Mononuclear cell (primary cell): ENCODE measurements around the gene PEX5L. TPM values are rescaled to one million over a fixed set of nuclear protein-coding genes. Genes with fewer than 3 reads are reported as not detected.

Experiments used
- H3K27me3 ChIP-seq: 2 replicates; pipeline ENCODE4 v1.6.0; 2011; ENCODE audit warnings: low read length, control low read depth; ENCODE audit not compliant: insufficient read depth
- H3K4me1 ChIP-seq: 2 replicates; pipeline ENCODE4 v1.5.1; 2011; ENCODE audit warnings: mild to moderate bottlenecking, low read length, control low read depth; ENCODE audit not compliant: insufficient read depth
- H3K4me3 ChIP-seq: 2 replicates; pipeline ENCODE4 v1.5.1; 2011; ENCODE audit warnings: mild to moderate bottlenecking, low read length, moderate library complexity
- H3K9me3 ChIP-seq: 2 replicates; pipeline ENCODE4 v1.5.1; 2011; ENCODE audit warnings: low read depth, mild to moderate bottlenecking, control low read depth, low read length
- total RNA-seq: library from RNA; depleted of rRNA; stranded (reverse); fragments of >200 nt; gene quantifications from one replicate; pipeline ENCODE4 v1.2.3, GENCODE V29; 2012

PEX5L gene
- total RNA-seq, 1 donor: not detected

GRCh38 chr3:179829401-179829800 is 207.3 kb downstream of the PEX5L start:
- no peaks in the 10 kb centered on the region for H3K27me3 ChIP-seq
- no peaks in the 10 kb centered on the region for H3K9me3 ChIP-seq
- H3K4me1 ChIP-seq: no peaks in the 10 kb centered on the region
- H3K4me3 ChIP-seq: no peak overlapping the region

GRCh38 chr3:179828738-179829137 is 208.0 kb downstream of the PEX5L start:
- Histone ChIP-seq H3K4me3 (no peak overlapping the region), H3K9me3 (no peaks in the 10 kb centered on the region), H3K27me3 (no peaks in the 10 kb centered on the region), H3K4me1 (no peaks in the 10 kb centered on the region)

GRCh38 chr3:179826247-179826637 is 210.5 kb downstream of the PEX5L start:
- H3K4me3 ChIP-seq: no peak overlapping the region
- no peaks in the 10 kb centered on the region for H3K4me1 ChIP-seq
- no peaks in the 10 kb centered on the region for H3K9me3 ChIP-seq
- H3K27me3 ChIP-seq: no peaks in the 10 kb centered on the region

- Histone ChIP-seq H3K4me1 (no peaks in the 10 kb centered on the region), H3K27me3 (no peaks in the 10 kb centered on the region), H3K4me3 (no peak overlapping the region), H3K9me3 (no peaks in the 10 kb centered on the region)
These were observed 211.1 kb downstream of the PEX5L start for GRCh38 chr3:179825527-179826246.

GRCh38 chr3:179822296-179822695 is 214.4 kb downstream of the PEX5L start:
- no peak overlapping the region for H3K4me3 ChIP-seq
- no peaks in the 10 kb centered on the region for H3K4me1 ChIP-seq
- no peaks in the 10 kb centered on the region for H3K9me3 ChIP-seq

GRCh38 chr3:179819379-179819778 is 217.4 kb downstream of the PEX5L start:
- no peak overlapping the region for H3K4me3 ChIP-seq
- peaks cover 7% of the 10 kb centered on the region for H3K27me3 ChIP-seq
- no peaks in the 10 kb centered on the region for H3K9me3 ChIP-seq
- no peaks in the 10 kb centered on the region for H3K4me1 ChIP-seq

More at GRCh38 chr3:179822296-179822695, 214.4 kb downstream of the PEX5L start:
- H3K27me3 ChIP-seq: peaks cover 7% of the 10 kb centered on the region

- Histone ChIP-seq H3K4me3 (no peak overlapping the region), H3K9me3 (no peaks in the 10 kb centered on the region), H3K27me3 (no peaks in the 10 kb centered on the region), H3K4me1 (no peaks in the 10 kb centered on the region)
These were observed 224.7 kb downstream of the PEX5L start for GRCh38 chr3:179812096-179812382.

GRCh38 chr3:179811321-179812095 is 225.2 kb downstream of the PEX5L start:
- H3K9me3 ChIP-seq: no peaks in the 10 kb centered on the region
- no peaks in the 10 kb centered on the region for H3K27me3 ChIP-seq
- no peaks in the 10 kb centered on the region for H3K4me1 ChIP-seq
- no peak overlapping the region for H3K4me3 ChIP-seq

- Histone ChIP-seq H3K4me1 (no peaks in the 10 kb centered on the region), H3K9me3 (no peaks in the 10 kb centered on the region), H3K4me3 (no peak overlapping the region), H3K27me3 (no peaks in the 10 kb centered on the region)
These were observed 227.1 kb downstream of the PEX5L start for GRCh38 chr3:179809639-179810038.

GRCh38 chr3:179807588-179807987 is 229.1 kb downstream of the PEX5L start:
- Histone ChIP-seq H3K4me3 (no peak overlapping the region), H3K27me3 (no peaks in the 10 kb centered on the region), H3K4me1 (no peaks in the 10 kb centered on the region), H3K9me3 (no peaks in the 10 kb centered on the region)

GRCh38 chr3:179806177-179806576 is 230.6 kb downstream of the PEX5L start:
- Histone ChIP-seq H3K9me3 (no peaks in the 10 kb centered on the region), H3K4me1 (no peaks in the 10 kb centered on the region), H3K4me3 (no peak overlapping the region), H3K27me3 (no peaks in the 10 kb centered on the region)

GRCh38 chr3:179801856-179802255 is 234.9 kb downstream of the PEX5L start:
- Histone ChIP-seq H3K4me1 (no peaks in the 10 kb centered on the region), H3K9me3 (no peaks in the 10 kb centered on the region), H3K27me3 (no peaks in the 10 kb centered on the region), H3K4me3 (no peak overlapping the region)

- H3K4me1 ChIP-seq: no peaks in the 10 kb centered on the region
- no peaks in the 10 kb centered on the region for H3K9me3 ChIP-seq
- H3K27me3 ChIP-seq: no peaks in the 10 kb centered on the region
- H3K4me3 ChIP-seq: no peak overlapping the region
These were observed 235.5 kb downstream of the PEX5L start for GRCh38 chr3:179801263-179801662.

GRCh38 chr3:179797192-179797591 is 239.5 kb downstream of the PEX5L start:
- no peak overlapping the region for H3K4me3 ChIP-seq
- no peaks in the 10 kb centered on the region for H3K9me3 ChIP-seq
- no peaks in the 10 kb centered on the region for H3K27me3 ChIP-seq
- no peaks in the 10 kb centered on the region for H3K4me1 ChIP-seq

- no peaks in the 10 kb centered on the region for H3K4me1 ChIP-seq
- H3K9me3 ChIP-seq: no peaks in the 10 kb centered on the region
- H3K27me3 ChIP-seq: no peaks in the 10 kb centered on the region
- no peak overlapping the region for H3K4me3 ChIP-seq
These were observed 240.3 kb downstream of the PEX5L start for GRCh38 chr3:179796421-179796820.

- no peak overlapping the region for H3K4me3 ChIP-seq
- no peaks in the 10 kb centered on the region for H3K9me3 ChIP-seq
- no peaks in the 10 kb centered on the region for H3K4me1 ChIP-seq
- H3K27me3 ChIP-seq: no peaks in the 10 kb centered on the region
These were observed 242.4 kb downstream of the PEX5L start for GRCh38 chr3:179794355-179794754.
